Amniotic stem cell (primary cell): ENCODE measurements around the gene PRKAA2.

Experiments
- DNase-seq: peaks from one replicate; lab custom pipeline; 2025; lab: John Stamatoyannopoulos, UW

PRKAA2 gene

GRCh38 chr1:56713112-56713511 is 68.0 kb downstream of the PRKAA2 start:
- DNase-seq = no peak

- DNase-seq = no peak
These were observed 70.0 kb downstream of the PRKAA2 start for GRCh38 chr1:56715156-56715555.

GRCh38 chr1:56719171-56719570 is 74.1 kb downstream of the PRKAA2 start:
- no peak for DNase-seq

GRCh38 chr1:56726706-56727105 is 81.6 kb downstream of the PRKAA2 start:
- no peak for DNase-seq

- no peak for DNase-seq
These were observed 83.8 kb downstream of the PRKAA2 start for GRCh38 chr1:56728964-56729363.

- no peak for DNase-seq
These were observed 100.1 kb downstream of the PRKAA2 start for GRCh38 chr1:56745231-56745630.

GRCh38 chr1:56754708-56755479 is 109.8 kb downstream of the PRKAA2 start:
- DNase-seq = no peak

GRCh38 chr1:56755911-56756310 is 110.8 kb downstream of the PRKAA2 start:
- DNase-seq = no peak

GRCh38 chr1:56758135-56758534 is 113.0 kb downstream of the PRKAA2 start:
- DNase-seq = no peak

- no peak for DNase-seq
These were observed 113.7 kb downstream of the PRKAA2 start for GRCh38 chr1:56758794-56759193.
